H1 (cell line): ENCODE data around the gene COL4A1. TPM values are rescaled to one million over a fixed set of nuclear protein-coding genes. Genes with fewer than 3 reads are reported as not detected.

Experiments
- BCL11A ChIP-seq, 2 experiments: IDR thresholded peaks; one replicate each; pipeline ENCODE4 v1.6.1; 2011; ENCODE audit warnings: low read depth in 2 of 2, low read length in 2 of 2, mild to moderate bottlenecking in 2 of 2
- CEBPB ChIP-seq: IDR thresholded peaks from 2 replicates; pipeline ENCODE4 v1.6.1; 2012; ENCODE audit warnings: low read depth, low read length
- RNF2 ChIP-seq: fragments of 200-900, 300-1000 bp; sonication (generic); IDR thresholded peaks from 2 replicates; pipeline ENCODE4 v1.7.1; 2016; ENCODE audit warnings: borderline replicate concordance, low read depth, mild to moderate bottlenecking, antibody characterized with exemption, low read length; ENCODE audit not compliant: poor library complexity, severe bottlenecking; ENCODE audit errors: missing control alignments
- polyA plus RNA-seq, 7 experiments: library from polyadenylated mRNA; depleted of rRNA in 3 of 7; stranded (reverse) in 5 of 7; unstranded in 2 of 7; fragments of >200 nt in 5 of 7; fragments of 200-250 nt in 2 of 7; gene quantifications; 1 replicate in 5 of 7; 2 replicates in 1 of 7; 4 replicates in 1 of 7; pipeline versions ENCODE4 v1.2.1 to v1.2.3, GENCODE V29; 2011 to 2013; ENCODE audit warnings: missing spikeins in 2 of 7, mixed read lengths in 2 of 7
- total RNA-seq: library from RNA; stranded (reverse); fragmentation: NEBNext Ultra II Directional; extraction: Animal tissue kit (Norgen Biotek cat#: 25700); gene quantifications from 2 replicates; pipeline ENCODE4 v1.2.1, GENCODE V29; 2021

Gene COL4A1
- total and polyA plus RNA-seq, 2 of the 8 experiments (the other 6 are each of a cell fraction or from before 2014, with no cell fraction given): 30.7 to 82.0 TPM

- TF ChIP-seq CEBPB (no peak), BCL11A (IDR thresholded peaks at IDR 0.05; ENCODE audit: low read depth in 2 of 2, low read length in 2 of 2) (no peak), RNF2 (no peak)
- TF ChIP-seq, all 59 proteins: peak for 0
These were observed 82.0 kb downstream of the COL4A1 start (continued) for GRCh38 chr13:110225003-110225402.
